ENCODE data around the gene POMT2.

- TF ChIP-seq GATA2 (IDR thresholded peaks at IDR 0.05; ENCODE audit: low read depth, low read length), result no peak
- TF ChIP-seq GATA3 (IDR thresholded peaks at IDR 0.05; ENCODE audit: low read depth, low read length), result no peak
Measured at GRCh38 chr14:77320238-77320935, at the start of gene POMT2.

Measured in SH-SY5Y (cell line).